Cardiac muscle cell (in vitro differentiated cells and primary cell): ENCODE data around the gene PACS1. TPM values are rescaled to one million over a fixed set of nuclear protein-coding genes. Genes with fewer than 3 reads are reported as not detected.

Experiments
- DNase-seq, 2 donors: peaks; one replicate each; pipeline versions ENCODE4 v3.0.0 to v3.0.0-alpha.2; 2010 to 2017; ENCODE audit warnings: low read depth in 1 of 2, low spot score in 1 of 2
- H3K27ac ChIP-seq: fragments of 200-600 bp; sonication (generic); 2 replicates; pipeline ENCODE4 v1.5.1; 2016
- H3K27me3 ChIP-seq: fragments of 200-600 bp; sonication (generic); 2 replicates; pipeline ENCODE4 v1.6.0; 2016; ENCODE audit warnings: control low read depth
- H3K36me3 ChIP-seq: fragments of 200-600 bp; sonication (generic); 2 replicates; pipeline ENCODE4 v1.5.1; 2016; ENCODE audit warnings: control low read depth
- H3K4me1 ChIP-seq: fragments of 200-600 bp; sonication (generic); 2 replicates; pipeline ENCODE4 v1.8.1; 2017; ENCODE audit warnings: low read depth, mild to moderate bottlenecking, mixed run types
- H3K4me3 ChIP-seq: fragments of 200-600 bp; sonication (generic); 2 replicates; pipeline ENCODE4 v1.5.1; 2016; ENCODE audit warnings: mild to moderate bottlenecking
- H3K9me3 ChIP-seq: fragments of 200-600 bp; sonication (generic); 2 replicates; pipeline ENCODE4 v1.5.1; 2017; ENCODE audit warnings: low read depth, mild to moderate bottlenecking, control low read depth
- CTCF ChIP-seq: IDR thresholded peaks from 2 replicates; pipeline ENCODE4 v1.5.1; 2012; ENCODE audit warnings: low read depth, mild to moderate bottlenecking, low read length
- polyA plus RNA-seq: library from polyadenylated mRNA; unstranded; fragments of >200 nt; fragmentation: Nextera tagmentation; extraction: Ambion mirVana; gene quantifications from 2 replicates; pipeline ENCODE4 v1.2.1, GENCODE V29; 2016
- total RNA-seq: library from RNA; depleted of rRNA; stranded (reverse); fragments of >200 nt; gene quantifications from 2 replicates; pipeline ENCODE4 v1.2.3, GENCODE V29; 2016

The PACS1 gene
- total and polyA plus RNA-seq, 2 experiments from 2014 or later: 61.6 to 62.1 TPM

DNA sequence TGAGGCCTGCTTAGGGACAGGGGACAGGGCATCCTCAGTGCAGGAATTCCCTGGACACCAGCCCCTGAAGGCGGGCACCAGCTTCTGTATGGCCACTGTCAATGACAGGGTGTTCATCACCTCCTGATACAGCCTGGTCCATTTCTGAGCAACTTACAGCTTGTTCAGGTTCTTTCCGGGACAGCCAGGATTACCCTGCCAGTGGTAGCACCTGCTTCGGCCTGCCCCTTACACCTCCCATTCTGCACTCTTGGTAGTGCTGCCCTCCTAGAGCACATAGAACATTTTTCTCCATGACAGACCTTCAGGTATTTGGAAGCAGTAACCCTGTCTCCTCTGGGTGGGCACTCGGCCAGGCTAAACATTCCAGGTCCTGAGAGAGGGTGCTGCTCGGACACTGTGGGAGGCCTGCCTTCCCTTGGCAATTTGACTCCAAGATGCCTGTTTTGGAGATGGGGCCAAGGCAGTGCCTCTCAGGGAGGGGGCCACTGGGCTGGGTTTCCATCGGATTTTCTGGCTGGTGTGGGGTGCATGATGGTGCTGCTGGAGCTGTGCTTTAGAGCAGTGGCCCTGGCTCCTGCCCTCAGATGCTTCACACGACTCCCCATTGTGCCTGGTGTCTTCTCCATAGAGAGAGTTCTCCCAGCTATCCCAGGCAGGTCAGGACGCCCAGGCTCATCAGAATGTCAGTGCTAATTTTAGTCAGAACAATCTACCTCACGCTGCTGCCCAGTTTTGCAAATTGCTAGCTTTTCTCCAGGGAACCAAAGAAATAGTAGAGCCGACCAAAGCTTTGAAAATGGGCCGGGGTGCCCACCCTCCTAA is 22.3 kb upstream of the PACS1 start:
- Histone ChIP-seq H3K27ac (no peak overlapping the region), H3K4me1 (peaks cover 19% of the 10 kb centered on the region), H3K27me3 (no peaks in the 10 kb centered on the region), H3K9me3 (no peaks in the 10 kb centered on the region), H3K36me3 (no peaks in the 10 kb centered on the region), H3K4me3 (no peak overlapping the region)
- no peak for DNase-seq
- TF ChIP-seq CTCF: no peak

DNA sequence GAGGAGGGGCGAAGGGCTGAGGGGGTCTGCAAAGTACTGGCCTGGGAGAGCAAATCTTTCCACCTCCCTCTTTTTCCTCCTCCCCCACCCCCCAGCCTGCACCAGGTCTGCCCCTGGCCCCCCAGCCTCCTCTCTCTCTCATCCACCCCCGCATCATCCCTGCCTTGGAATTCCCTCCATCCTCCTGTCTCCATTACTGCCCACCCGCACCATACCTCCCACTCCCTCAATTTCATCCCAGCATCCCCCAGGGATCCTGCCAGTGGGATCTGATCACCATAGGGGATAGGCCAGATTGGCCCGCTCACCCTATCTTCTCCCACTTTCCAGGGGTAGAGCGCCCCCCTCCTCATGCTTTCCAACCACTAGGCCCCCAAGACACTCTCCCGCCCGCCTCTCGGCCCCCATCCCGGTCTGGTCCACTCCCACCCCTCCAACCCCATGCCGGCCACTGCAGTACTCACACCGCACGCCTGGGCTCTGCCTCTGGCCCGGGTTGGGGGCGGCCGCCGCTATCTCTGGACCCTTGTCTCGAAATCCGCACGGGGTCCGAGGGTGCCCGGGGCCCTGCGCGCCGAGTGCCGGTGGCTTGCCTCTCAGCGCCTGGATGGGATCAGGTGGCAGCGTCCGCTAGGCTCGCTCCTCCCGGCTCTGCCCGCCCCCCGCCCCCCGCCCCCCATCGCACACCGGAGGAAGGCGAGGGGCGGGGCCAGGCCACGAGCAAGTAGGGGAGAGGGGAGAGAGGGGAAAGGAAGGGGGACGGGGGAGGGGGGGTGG is 21.3 kb upstream of the PACS1 start, which contains the start of gene GAL3ST3:
GAL3ST3 (minus strand) TSS at position 615 of the 777 bp plus-strand sequence. CDS start 3,746 bp downstream, outside the sequence.
- Histone ChIP-seq H3K4me3 (peak within 1 kb of the TSS; percentile 49), H3K27me3 (no peaks in the 10 kb centered on the region), H3K4me1 (peaks cover 26% of the 10 kb centered on the region), H3K9me3 (no peaks in the 10 kb centered on the region), H3K36me3 (no peaks in the 10 kb centered on the region), H3K27ac (no peak within 1 kb of the TSS)
- no peak for TF ChIP-seq CTCF
- peak in 1 of 2 donors; percentile 75 for DNase-seq

DNA sequence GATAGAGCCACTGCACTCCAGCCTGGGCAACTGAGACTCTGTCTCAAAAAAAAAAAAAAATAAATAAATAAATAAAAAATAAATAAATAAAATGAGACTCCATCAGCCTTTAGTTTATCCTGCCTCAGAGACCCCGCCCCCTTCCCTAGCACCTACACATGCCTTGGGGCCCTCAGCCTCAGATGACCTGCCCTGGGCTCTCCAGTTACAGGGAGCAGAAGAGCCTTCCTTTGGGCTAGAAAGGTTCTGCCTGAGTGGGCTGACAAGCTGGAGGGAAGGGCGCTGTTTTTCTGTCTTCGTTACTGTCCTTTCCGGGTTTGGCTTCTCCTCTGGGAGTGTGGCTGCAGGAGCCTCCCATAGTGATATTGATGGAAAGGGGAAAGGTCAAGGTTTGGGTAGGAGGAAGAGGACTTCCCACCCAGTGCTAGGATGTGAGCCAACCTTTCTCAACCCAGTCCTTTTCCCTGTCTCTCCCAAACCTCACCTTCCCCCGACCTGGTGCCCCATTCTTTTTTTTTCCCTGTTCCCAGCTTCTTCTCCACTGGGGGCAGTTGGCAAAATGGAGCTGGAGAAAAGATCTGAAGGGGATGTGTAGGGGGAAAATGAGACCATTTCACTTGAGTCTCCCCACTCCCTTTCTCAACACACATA is 19.4 kb upstream of the PACS1 start:
- peak overlapping the region; percentile 92 for H3K27ac ChIP-seq
- H3K4me1 ChIP-seq: peaks cover 26% of the 10 kb centered on the region

DNA sequence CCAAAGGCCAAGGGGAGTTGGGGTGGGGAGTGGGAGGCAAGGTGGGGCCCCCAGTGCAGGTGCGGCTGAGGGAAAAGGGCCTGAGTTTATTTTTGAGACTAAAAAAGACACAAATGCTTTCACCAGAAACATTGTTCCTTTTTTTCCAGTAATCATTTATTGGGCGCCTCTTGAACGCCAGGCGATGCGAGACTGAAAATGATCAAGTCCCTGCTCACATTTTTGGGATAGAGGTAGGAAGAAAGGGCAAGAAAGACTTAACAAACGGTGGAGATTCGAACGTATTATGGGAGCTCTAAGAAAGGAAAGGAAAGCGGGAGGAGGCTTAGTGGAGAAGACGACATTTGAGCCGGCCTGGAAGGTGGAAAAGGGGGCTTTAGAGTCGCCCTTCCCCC is 18.7 kb upstream of the PACS1 start:
- Histone ChIP-seq H3K27me3 (no peaks in the 10 kb centered on the region), H3K4me3 (peak overlapping the region; percentile 32), H3K4me1 (peaks cover 26% of the 10 kb centered on the region), H3K9me3 (no peaks in the 10 kb centered on the region), H3K36me3 (peaks cover 16% of the 10 kb centered on the region), H3K27ac (peak overlapping the region; percentile 92)
- DNase-seq: no peak
- no peak for TF ChIP-seq CTCF

More for the DNA sequence above, 19.4 kb upstream of the PACS1 start:
- Histone ChIP-seq H3K36me3 (peaks cover 12% of the 10 kb centered on the region), H3K4me3 (no peak overlapping the region), H3K27me3 (no peaks in the 10 kb centered on the region), H3K9me3 (no peaks in the 10 kb centered on the region)
- DNase-seq: no peak
- no peak for TF ChIP-seq CTCF
